Left ventricle myocardium superior (tissue), 1 donor: ENCODE measurements around the gene TRPM3. TPM values are rescaled to one million over a fixed set of nuclear protein-coding genes. Genes with fewer than 3 reads are reported as not detected.
A peak's percentile ranks its signal among the peaks of the same experiment; 100 is the strongest.

Experiments
- ATAC-seq: fragments of 200-7000 bp; cut with Tn5 transposase; one replicate; pipeline ENCODE4 v1.9.1; 2020; ENCODE audit warnings: mild to moderate bottlenecking, moderate library complexity
- DNase-seq: peaks from one replicate; pipeline ENCODE4 v3.0.0-alpha.2; 2020
- intact Hi-C: fragments of 100-400 bp; cut with micrococcal nuclease; formaldehyde crosslinking; loops from one replicate; pipeline ENCODE4 v1.11.0; 2022
- total RNA-seq: library from RNA; stranded (reverse); fragmentation: NEBNext Ultra II Directional; extraction: Animal tissue kit (Norgen Biotek cat#: 25700); gene quantifications from one replicate; pipeline ENCODE4 v1.2.1, GENCODE V29; 2021
- donor health status: DM: no; HTN: yes; CAD: no; lungs with severe emphysema.

The TRPM3 gene
- total RNA-seq, 1 donor from 2014 or later, result 0.35 TPM

DNA sequence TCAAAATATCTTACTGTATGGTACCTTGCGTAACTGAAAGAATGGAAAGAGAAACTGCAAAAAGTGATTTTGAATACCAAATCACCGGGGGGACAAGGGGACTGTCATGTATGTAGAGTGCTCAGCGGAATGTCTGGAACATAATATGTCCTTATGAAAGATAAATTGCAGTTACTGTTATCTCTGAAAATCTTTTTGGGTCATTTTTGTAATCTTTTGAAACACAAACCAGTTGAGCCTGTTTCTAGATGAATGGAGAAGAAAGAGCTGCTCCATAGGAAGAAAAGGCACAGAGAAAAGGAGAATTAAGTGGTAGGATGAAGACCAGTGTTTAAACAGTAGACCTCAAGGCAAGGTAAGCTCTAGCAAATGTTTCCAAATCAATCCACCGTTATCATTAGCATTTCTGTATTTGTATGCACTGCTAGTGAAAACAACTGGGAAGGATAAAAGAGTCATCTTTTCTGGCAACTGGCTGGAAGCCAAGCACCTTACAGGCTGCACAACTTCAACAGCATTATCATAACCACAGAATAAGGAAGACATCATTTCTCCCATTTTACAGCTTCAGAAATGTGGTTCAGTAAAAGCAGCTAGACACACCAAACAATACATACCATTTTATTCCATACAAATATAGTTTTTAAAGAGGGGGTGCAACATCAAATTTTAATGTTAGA, 158.5 kb downstream of the TRPM3 start:
- DNase-seq (no peak), ATAC-seq (no peak)
- intact Hi-C loops, result no loop called here

- ATAC-seq (no peak), DNase-seq (no peak)
- intact Hi-C loops, result no loop called here
These were observed 162.1 kb downstream of the TRPM3 start for GRCh38 chr9:70959366-70959765.

GRCh38 chr9:70954596-70955143, 166.8 kb downstream of the TRPM3 start:
- no peak for ATAC-seq
- intact Hi-C loops, result no loop called here
- no peak for DNase-seq

DNA sequence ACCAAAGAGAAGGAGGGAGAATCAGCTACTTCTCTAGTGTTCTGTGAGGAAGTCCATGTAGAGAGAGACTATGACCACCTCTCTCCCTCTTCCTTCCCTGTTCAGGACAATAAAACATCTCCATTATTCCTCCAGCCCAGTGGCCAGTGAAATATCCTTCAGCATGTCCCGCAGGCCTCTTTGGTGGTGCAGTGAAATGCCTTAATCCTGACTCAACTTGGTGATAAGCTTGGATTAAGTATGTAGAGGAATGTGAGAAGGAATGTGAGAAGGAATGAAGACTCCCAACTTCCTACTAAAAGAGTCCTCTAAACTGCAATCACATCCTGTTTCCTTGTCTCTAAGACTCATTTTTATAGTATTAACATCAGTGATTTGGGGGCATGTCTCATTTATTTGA, 167.3 kb downstream of the TRPM3 start:
- ATAC-seq (no peak), DNase-seq (no peak)
- intact Hi-C loops, result no loop called here

DNA sequence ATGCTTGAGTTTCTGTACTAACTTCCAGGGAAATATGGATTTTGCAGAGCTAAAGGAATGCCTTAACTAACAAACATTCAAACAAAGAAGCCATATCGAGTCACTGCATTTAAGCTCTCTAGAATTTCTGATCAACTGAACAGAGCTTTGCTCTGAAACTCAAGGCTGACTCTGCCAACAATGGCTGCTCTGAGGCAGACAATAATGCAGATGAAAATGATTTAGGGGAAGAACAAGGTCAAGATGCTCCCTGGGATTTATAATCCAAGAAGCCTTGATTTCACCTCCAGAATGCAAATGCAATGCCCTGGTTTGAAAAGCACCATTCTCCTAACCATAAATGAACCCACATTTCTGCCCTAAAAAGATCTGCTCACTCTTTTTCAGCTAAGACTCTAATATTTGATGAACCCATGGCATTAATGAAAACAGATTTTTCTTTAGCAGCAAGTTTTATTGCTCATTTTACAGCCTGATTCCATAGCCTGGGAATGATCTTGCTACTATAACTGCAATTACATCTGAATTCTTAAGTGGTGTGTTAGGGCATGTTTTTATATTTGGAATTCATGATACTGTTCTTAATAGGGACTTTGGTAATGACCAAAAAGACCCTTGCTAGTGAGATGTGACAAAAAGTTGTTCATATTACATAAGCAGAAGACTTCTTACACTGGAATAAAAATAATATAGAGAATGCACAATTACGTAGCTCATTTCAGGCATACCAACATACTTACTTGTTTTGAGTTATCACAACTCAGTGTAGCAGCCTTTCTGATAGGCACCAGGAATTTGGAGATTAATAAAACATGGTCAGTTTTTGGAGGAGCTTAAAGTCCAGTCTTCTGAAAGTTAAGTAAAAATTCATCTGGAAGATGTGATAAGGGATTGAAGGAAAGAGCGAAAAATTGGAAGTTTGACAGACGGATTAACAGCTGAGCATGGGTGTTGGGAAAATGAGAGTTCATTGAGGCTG, 169.4 kb downstream of the TRPM3 start:
- ATAC-seq (no peak), DNase-seq (no peak)
- intact Hi-C loops, result no loop called here

GRCh38 chr9:70950270-70950669, 171.2 kb downstream of the TRPM3 start:
- DNase-seq, result no peak
- ATAC-seq, result no peak
- intact Hi-C loops, result no loop called here

DNA sequence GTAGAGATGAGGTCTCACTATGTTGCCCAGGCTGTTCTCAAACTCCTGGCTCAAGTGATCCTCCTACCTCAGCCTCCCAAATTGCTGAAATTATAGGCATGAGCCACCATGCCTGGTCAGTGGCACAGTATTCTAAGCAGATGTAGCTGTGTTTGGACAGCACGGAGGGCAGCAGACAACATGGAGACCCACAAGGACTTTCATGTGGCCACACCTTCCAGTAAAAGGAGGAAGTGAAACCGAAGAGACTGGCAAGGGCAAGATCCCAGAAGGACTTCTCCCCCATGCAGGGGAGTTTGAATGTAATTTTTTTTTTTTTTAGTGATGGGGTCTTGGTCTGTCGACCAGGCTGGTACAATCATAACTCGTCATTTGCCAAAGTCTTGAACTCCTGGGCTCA, 172.2 kb downstream of the TRPM3 start:
- no peak for DNase-seq
- intact Hi-C loops, result no loop called here
- no peak for ATAC-seq

- DNase-seq (no peak), ATAC-seq (no peak)
- intact Hi-C loops, result no loop called here
These were observed 172.7 kb downstream of the TRPM3 start for GRCh38 chr9:70948744-70949143.

DNA sequence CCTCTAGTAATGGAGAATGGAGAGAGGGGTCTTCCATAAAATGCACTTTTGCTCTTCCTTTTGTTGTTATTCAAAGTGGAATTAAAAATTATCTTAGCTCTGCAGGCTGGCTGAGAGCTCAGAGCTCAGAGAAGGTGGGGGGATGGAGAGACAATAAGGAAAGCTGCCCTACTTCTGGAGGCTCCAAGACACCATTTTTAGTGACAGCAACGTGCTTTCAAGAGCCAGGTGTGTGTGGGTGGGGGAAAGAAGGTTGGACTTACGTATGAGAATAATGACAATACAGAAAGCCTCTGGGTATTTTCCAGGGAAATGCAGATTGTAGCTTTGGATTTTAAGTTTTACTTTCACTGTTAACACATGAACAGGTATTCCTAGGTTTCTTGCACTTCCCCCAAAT, 173.9 kb downstream of the TRPM3 start:
- intact Hi-C loops, result no loop called here
- no peak for ATAC-seq
- DNase-seq, result no peak

GRCh38 chr9:70947086-70947485, 174.3 kb downstream of the TRPM3 start:
- no peak for DNase-seq
- no peak for ATAC-seq
- intact Hi-C loops, result no loop called here

DNA sequence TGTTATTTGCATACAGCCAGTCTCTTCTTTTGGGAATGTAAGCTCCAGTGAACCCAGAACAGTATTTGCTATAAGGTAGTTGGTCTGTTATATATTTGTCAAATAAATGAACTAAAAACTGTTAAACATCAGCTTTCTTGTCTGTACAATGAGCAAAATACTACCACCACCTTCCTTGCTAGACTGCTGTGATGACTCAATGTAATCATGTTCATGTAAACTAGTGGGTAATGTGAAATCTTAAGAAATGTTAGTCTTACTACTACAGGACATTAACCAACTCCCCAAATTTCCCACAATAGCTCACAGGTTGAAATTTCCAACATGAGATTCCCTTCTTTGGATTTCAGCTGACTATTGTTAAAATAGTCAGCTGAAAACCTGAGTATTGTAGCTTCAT, 176.1 kb downstream of the TRPM3 start:
- no peak for ATAC-seq
- DNase-seq, result no peak
- intact Hi-C loops, result no loop called here

- ATAC-seq (no peak), DNase-seq (no peak)
- intact Hi-C loops, result no loop called here
These were observed 180.2 kb downstream of the TRPM3 start for GRCh38 chr9:70941191-70941590.

- ATAC-seq (no peak), DNase-seq (no peak)
- intact Hi-C loops, result no loop called here
These were observed 180.8 kb downstream of the TRPM3 start for GRCh38 chr9:70940605-70941004.

DNA sequence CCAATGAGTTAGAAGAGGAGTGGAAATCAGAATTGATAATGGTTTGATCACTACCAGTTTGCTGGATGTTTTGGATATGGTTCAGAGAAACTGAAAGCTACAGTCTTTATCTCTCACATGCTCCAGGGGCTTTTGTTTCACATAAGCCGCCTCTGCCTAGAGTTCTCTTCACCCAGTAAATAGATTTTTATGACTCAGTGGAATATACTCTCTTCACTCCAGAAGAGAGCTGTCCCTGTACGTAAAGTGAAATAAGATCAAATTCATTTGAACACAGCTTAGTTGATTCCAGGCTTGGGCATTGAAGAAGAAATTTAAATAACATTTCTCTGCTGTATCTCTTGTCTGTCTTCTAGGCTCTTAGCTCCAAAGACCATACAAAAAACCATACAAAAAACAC, 184.9 kb downstream of the TRPM3 start:
- ATAC-seq (no peak), DNase-seq (no peak)
- intact Hi-C loops, result no loop called here

DNA sequence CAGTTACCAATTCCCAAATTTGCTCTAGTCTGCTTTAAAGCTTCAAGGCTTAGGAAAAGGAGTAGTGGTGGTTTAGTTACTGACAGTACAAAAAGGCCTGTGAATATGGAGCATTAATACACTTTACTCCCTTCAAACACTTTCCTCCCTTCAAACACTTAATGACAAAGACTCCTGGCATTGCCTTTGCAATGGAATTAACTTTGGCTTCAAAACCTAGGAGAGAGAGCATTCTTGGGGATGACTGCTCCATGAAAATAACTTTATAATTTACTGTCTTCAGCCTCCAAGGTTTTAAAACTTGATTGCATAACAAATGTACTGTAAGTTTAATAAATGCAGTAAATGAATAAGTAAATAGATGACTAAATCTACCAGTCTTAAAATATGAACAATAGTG, 185.6 kb downstream of the TRPM3 start:
- no peak for ATAC-seq
- DNase-seq, result no peak
- intact Hi-C loops, result no loop called here

GRCh38 chr9:70934642-70935041, 186.8 kb downstream of the TRPM3 start:
- ATAC-seq, result no peak
- DNase-seq, result no peak
- intact Hi-C loops, result no loop called here

- ATAC-seq, result no peak
- intact Hi-C loops, result no loop called here
- no peak for DNase-seq
These were observed 188.1 kb downstream of the TRPM3 start for GRCh38 chr9:70933321-70933720.

GRCh38 chr9:70932097-70932496, 189.3 kb downstream of the TRPM3 start:
- intact Hi-C loops, result no loop called here
- DNase-seq (no peak), ATAC-seq (no peak)

- no peak for DNase-seq
- intact Hi-C loops, result loop anchor here (10.0 kb wide), 1 partner anchor 317 kb away; no protein-coding TSS in a partner anchor
- no peak for ATAC-seq
These were observed 193.9 kb downstream of the TRPM3 start for GRCh38 chr9:70927530-70927929.

- intact Hi-C loops, result loop anchor here (10.0 kb wide), 1 partner anchor 320 kb away; no protein-coding TSS in a partner anchor
- ATAC-seq (peak; percentile 92), DNase-seq (no peak)
These were observed 196.4 kb downstream of the TRPM3 start for GRCh38 chr9:70924895-70925547.
